GM12801 (cell line): ENCODE measurements around the gene EPHB1.

Experiments
- TF ChIP-seq, protein P1 (sequence below): IDR thresholded peaks from one replicate; pipeline ENCODE4 v1.5.1; 2011; ENCODE audit warnings: control low read depth; ENCODE audit not compliant: insufficient read length; ENCODE audit errors: extremely low read depth

The EPHB1 gene

GRCh38 chr3:134971306-134971705 lies 176.2 kb downstream of the EPHB1 start:
- TF ChIP-seq, protein P1, sequence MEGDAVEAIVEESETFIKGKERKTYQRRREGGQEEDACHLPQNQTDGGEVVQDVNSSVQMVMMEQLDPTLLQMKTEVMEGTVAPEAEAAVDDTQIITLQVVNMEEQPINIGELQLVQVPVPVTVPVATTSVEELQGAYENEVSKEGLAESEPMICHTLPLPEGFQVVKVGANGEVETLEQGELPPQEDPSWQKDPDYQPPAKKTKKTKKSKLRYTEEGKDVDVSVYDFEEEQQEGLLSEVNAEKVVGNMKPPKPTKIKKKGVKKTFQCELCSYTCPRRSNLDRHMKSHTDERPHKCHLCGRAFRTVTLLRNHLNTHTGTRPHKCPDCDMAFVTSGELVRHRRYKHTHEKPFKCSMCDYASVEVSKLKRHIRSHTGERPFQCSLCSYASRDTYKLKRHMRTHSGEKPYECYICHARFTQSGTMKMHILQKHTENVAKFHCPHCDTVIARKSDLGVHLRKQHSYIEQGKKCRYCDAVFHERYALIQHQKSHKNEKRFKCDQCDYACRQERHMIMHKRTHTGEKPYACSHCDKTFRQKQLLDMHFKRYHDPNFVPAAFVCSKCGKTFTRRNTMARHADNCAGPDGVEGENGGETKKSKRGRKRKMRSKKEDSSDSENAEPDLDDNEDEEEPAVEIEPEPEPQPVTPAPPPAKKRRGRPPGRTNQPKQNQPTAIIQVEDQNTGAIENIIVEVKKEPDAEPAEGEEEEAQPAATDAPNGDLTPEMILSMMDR, result no peak

DNA sequence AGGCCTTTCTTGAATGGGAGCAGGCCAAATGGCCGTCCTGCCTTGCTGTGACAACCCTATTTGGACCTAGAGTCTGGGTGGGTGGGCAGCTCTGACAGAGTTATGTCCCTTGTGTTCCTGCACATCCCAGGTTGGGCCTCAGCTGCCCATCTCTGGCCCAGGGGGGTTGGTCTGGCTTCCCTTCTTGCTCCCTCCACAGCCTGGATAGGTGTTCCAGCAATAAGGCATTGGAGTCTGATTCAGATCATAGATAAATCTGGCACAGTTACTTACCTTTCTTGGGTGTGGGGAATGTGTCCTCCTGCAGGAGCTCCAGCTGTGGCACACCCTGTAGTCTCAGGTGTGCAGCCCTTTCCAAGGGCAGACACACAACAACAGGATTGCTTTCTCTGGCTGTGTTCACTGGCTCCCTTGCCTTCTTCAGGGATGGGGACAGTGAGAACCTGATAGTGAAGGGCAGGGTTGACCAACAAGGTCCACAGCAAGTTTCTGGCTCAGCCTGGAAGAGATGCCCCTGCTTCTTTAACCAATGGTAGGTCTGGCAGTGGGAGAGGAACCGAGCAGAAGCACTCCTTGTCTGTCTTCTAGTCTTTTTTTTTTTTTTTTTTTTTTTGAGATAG lies 177.9 kb downstream of the EPHB1 start:
- TF ChIP-seq, protein P1, result no peak

- TF ChIP-seq, protein P1, result no peak
These were observed 179.6 kb downstream of the EPHB1 start for GRCh38 chr3:134974624-134975023.

DNA sequence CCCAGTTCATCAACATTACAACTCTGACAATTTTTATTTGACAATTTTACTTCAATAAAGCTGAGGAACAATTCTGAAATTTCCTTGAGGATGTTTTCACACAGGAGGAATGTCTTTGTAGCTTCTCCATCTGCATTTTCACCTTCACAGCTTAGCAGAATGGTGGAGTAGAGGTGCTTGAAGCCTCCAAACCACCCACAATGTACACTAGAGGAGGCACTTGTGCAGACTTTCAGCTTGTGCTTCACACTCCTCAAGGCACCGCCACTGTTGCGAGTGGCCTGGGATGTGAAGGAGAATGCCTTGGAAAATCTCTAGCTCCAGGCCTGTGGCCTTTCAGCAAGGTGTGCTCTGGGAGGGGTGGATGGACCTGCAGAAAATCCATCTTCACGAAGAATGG lies 181.9 kb downstream of the EPHB1 start:
- TF ChIP-seq, protein P1, result no peak

DNA sequence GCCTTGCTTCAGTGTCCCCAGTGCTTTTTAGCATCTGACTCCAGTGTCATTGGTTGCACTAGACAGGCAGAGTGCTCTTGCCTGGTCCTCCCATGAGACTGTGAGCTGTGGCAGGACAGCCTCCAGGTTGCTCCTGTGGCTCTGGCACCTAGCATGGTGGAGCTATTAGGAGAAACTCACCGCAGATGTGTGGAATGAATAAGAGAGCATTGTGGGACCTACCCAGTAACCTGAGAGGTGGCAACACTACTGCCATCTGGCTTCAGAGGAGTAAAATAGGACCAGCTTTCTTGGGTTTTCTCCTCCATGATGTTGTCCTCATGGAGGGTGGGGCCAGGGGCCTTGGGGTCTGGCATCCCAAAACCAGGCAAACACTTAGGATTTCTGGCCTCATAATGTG lies 183.6 kb downstream of the EPHB1 start:
- TF ChIP-seq, protein P1, result no peak

DNA sequence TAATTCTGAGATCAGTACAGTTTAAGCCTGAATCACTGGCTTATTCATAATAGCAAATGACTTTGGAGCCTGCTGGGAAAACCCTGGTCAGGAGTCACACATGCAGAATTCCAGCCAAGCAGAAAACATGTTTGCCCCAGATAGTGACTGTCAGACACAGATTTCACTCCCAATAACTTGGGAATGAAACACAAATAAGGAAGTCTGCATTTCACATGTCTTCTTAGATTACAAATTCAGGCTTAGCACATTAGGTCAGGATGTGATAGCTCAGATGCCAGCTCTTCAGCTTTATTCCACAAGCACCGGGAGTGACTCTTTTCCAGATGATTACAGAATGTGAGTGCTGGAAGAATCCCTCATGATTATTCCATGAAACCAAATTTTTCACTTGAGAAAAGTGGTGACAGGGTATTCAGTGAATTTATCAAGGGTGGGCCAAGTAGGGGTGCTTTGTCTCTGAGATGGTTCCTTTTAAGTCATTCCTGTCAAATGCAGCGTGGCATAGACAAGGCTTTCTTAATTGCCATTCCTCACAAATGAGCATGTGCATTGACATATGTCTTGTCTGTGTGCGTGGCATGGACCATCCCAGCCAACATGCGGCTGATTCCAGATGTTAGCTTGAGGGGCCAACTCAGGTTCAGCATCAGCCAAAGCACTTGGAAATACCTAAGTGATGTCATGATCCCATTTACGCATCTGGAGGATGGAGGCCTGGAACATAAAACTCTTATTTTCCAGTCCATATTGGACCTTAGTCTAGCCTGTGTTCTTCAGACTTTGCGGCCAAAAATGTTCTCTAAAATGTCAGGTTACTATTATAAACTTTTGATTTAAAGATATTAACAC lies 191.0 kb downstream of the EPHB1 start:
- TF ChIP-seq, protein P1, result no peak

DNA sequence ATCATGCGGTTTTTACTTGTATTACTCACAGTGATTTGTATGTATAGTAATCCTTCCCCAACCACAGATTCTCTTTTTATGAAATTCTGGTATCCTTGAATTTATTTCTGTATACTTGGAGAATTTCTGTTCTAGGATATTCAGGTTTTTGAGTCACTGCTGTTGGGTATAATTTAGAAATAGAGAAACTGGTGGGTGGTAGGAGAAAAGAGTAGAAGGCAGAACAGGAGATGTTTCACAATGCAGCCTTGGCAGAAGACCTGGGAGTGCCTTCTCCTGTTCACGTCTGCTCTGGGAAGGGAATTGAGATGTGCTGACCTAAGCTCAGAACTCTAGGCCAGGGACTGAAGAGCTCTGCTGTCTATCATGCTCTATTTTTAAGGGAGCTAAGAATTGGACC lies 193.6 kb downstream of the EPHB1 start:
- TF ChIP-seq, protein P1, result no peak
